Testis (tissue), 2 donors: ENCODE results near the gene TBX4.

Experiments
- POLR2A ChIP-seq: fragments of 450-650 bp; IDR thresholded peaks from one replicate; pipeline ENCODE4 v1.6.1; 2017; ENCODE audit warnings: antibody characterized with exemption, mild to moderate bottlenecking, moderate library complexity
- TF ChIP-seq, protein P1 (sequence below), 3 experiments: fragments of 450-650 bp in 2 of 3; fragments of 200-600 bp in 1 of 3; sonication (generic) in 1 of 3; IDR thresholded peaks; one replicate each; pipeline ENCODE4 v1.5.1; 2016 to 2019; ENCODE audit warnings: antibody characterized with exemption in 3 of 3, mild to moderate bottlenecking in 2 of 3, moderate library complexity in 1 of 3

DNA sequence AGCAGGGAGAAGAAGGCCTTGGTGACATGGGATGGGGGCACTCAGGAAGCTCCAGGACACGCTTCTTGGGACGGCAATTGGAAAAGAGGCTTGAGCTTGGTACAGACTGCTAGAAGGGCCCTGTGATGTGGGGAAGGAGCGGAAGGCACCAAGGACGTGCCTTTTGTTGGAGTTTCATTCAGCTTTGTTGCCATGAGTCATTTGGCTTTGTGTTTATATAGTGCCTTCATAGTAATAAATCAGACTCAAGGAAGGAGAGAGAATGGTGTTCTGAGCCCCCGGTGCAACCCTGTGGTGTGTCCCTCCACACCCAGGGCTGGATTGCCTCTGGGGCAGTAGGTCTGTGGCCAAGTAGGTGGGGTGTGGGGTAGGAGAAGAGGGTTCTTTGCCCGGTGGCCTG lies 7.4 kb upstream of the TBX4 start:
- TF ChIP-seq, protein P1, sequence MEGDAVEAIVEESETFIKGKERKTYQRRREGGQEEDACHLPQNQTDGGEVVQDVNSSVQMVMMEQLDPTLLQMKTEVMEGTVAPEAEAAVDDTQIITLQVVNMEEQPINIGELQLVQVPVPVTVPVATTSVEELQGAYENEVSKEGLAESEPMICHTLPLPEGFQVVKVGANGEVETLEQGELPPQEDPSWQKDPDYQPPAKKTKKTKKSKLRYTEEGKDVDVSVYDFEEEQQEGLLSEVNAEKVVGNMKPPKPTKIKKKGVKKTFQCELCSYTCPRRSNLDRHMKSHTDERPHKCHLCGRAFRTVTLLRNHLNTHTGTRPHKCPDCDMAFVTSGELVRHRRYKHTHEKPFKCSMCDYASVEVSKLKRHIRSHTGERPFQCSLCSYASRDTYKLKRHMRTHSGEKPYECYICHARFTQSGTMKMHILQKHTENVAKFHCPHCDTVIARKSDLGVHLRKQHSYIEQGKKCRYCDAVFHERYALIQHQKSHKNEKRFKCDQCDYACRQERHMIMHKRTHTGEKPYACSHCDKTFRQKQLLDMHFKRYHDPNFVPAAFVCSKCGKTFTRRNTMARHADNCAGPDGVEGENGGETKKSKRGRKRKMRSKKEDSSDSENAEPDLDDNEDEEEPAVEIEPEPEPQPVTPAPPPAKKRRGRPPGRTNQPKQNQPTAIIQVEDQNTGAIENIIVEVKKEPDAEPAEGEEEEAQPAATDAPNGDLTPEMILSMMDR (IDR thresholded peaks at IDR 0.05): no peak
- TF ChIP-seq POLR2A: no peak
